CD4-positive, alpha-beta T cell treated with Interleukin-6 for 4 hours (primary cell): ENCODE results near the gene KLRG1.
A peak's percentile ranks its signal among the peaks of the same experiment; 100 is the strongest.

ENCODE experiments used
- DNase-seq: peaks from one replicate; pipeline ENCODE4 v3.0.0-alpha.2; 2020; ENCODE audit warnings: mixed read lengths

Gene KLRG1

DNA sequence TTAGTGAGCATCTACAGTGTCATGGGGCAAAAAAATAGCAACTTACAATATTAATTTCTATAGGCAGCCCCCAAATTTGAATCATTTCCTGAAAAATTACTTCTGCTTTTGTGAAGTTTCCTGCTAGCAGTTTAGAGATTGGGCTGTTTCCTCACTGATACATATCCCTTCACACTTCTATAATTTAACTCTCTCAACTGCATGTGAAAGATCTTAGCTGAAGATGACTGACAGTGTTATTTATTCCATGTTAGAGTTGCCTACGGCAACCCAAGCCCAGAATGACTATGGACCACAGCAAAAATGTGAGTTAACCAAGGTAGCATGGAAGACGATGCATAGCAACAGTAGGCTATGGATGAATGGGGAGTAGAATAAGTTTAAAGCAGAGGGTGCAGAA, at the start of gene KLRG1:
TSS of gene KLRG1 (plus strand) at position 134 of the 400 bp plus-strand sequence. CDS start at position 224, 90 bp downstream.
- DNase-seq, result no peak

DNA sequence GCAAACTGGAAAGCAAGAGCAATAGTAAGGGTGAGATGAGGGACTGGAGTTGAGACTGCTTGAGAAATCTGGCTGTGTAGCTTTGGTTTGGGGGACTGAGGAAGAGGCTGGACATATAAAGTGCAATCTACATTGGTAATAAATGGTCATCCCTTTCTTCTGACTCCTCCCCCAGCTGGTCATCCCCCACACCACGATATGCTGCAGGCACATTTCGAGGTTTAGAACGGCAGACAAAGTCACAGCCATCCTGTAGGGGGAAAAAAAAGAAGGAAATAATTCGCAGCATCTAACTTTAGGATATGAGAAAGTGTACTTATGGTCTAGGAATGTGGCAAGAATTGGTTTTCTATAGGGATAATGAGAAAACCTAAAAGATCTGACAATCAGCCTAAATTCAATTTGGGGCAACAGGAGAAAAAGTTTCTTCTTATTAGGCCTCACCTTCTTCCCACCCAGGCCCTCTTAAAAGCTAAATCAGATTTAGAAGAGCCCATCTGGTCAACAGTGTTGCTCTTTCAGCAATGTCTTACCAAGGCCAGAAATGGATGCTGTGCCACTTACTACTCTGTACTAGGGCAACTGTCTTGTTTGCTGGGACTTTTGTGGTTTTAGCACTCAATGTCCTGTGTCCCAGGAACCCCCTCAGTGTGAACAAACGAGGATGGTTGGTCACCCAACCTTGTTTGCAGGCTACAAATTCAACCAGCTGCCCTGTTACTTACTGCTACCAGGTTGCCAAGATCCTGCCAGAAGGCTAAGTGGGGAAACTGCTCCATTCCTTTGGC, 47.5 kb upstream of the KLRG1 start:
- DNase-seq, result no peak

GRCh38 chr12:8943565-8944186, 45.7 kb upstream of the KLRG1 start:
- DNase-seq, result no peak

DNA sequence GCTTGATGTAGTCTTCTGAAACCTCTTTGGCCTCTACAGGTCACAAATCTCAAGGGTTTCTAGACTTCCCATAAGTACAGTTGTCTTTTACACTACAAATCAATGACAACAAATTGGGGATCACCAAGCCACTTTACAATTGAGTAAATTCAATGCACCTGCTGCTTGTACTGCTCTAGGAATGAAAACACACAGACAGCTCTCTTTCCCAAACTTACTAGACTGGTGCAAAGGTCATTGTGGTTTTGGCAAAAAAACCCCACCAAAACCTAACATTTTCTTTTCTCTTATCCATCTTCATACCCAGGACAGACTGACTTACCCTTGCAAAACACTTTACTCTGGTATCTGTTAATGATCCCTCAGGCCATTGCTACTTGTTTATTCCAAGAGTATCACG, 42.6 kb upstream of the KLRG1 start:
- DNase-seq, result no peak

DNA sequence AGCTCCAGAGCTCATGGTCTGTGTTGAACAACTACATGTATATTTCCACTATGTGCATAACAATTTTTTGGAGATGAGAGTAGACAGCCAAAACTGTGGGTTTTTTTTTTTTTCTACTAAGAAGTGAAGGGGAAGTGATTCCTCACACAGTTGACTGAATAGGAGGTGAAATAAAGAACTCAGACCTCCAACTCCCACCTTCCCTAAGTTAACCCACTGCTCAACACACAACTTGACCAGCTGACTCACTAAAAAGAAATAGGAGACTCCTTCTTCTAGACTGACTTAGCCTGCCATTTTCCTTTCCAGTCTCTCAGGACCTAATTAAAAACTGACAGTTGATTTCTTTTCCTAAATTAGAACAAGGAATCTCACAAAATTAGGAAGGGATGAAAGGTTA, 41.6 kb upstream of the KLRG1 start:
- no peak for DNase-seq

DNA sequence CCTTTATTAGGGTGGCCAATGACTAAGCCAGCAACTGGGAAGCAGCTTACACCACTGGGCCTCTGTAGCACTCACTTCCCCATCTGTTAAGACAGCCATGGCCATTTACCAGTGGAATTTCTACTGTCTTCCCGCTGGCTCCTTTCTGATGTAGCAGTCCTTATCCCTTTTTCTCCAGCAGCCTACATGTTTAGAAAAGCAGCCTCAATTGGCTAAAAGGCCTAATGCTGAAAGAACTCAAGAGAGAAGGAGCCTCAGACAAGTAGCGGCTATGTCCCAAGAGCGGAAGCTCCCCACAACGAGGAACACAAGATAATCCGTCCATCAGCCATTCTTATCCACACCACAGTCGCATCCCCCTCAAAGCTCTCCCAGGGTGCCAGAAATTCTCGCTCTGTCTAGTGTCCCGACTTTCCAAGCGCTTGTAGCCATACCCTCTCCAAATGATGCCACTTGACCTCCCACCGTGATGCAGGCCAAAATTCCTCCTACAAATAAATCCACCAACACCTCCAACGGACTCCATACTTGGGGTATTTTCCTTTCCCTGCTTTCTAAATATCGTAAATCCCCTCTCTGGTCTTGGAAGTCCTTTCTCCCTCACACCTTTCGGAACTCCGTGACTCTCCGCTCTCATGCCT, 40.5 kb upstream of the KLRG1 start:
- no peak for DNase-seq

- DNase-seq, result peak; percentile 92
Observed at GRCh38 chr12:8949342-8950220, 39.8 kb upstream of the KLRG1 start, which contains the start of gene M6PR. TSS of gene M6PR (minus strand) at chr12:8949645. CDS start at chr12:8946404, 3,241 bp downstream.

DNA sequence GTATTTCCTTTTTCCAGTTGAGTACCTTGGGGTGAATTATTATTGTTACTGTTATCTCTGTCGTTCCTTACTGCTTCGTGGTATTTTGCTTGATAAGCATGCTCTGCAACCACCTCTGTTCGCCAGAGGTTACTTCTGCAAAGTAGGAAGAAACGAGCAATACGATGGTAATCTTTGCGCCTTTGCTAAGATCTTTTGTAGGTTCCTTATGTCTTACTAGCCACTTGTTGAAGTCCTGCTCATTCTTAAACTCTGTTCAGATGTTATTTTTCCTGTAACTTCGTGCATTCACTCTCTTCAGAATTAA, 39.2 kb upstream of the KLRG1 start:
- DNase-seq, result no peak

DNA sequence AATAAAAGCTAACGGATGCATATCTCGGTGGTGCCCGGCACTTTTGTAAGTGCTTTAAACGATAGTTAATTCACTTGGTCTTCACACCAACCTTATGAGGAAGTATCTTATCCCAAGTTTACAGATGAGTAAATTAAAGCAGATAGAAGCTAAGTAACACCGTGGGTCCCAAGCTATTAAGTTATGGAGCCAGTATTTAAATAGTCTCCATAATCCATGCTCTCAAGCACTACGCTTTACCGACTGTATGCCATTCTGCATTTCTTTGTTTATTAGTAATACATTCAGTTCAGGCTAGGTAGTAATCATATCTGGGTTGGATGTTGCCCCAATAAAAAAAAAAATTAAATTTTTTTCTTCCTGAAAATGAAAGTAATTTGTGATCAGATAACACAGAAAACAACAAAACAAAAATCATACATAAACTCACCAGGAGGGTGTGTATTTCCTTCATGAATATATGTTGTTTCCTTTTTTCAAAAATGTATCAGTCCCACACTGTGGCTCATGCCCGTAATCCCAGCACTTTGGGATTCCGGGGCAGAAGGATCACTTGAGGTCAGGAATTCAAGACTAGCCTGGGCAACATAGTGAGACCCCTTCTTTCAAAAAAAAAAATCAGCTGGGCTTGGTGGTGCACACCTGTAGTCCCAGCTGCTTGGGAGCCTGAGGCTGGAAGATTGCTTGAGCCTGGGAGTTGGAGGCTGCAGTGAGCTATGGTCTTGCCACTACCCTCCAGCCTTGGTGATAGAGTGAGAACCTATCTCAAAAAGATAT, 38.5 kb upstream of the KLRG1 start:
- peak; percentile 21 for DNase-seq

GRCh38 chr12:8951744-8952143, 37.6 kb upstream of the KLRG1 start:
- peak; percentile 37 for DNase-seq

GRCh38 chr12:8953773-8954402, 35.5 kb upstream of the KLRG1 start:
- DNase-seq, result peak; percentile 59

DNA sequence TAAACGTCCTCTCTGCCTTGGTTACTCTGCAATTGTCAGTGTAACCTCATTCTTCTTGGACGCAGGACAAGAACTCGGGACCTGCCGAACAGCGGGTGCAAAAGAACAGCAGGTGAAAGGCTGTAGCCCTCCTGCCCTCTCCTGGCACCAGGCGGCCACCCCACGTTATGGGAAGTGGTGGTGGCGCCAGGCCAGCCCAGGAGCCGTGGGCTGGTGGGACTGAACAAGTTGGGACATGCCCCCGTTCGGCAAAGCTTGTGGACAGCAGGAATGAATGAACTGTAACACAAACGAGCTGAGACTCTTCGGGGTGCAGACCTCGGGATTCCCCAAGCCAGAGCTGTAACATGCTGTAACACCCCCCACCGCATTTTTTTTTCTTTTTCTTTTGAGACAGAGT, 33.3 kb upstream of the KLRG1 start:
- DNase-seq, result no peak

GRCh38 chr12:8956772-8957171, 32.6 kb upstream of the KLRG1 start:
- no peak for DNase-seq

- DNase-seq, result no peak
Observed at GRCh38 chr12:8957561-8957960, 31.8 kb upstream of the KLRG1 start.

- DNase-seq, result no peak
Observed at GRCh38 chr12:8958066-8958465, 31.3 kb upstream of the KLRG1 start.

GRCh38 chr12:8960176-8960575, 29.2 kb upstream of the KLRG1 start:
- peak; percentile 15 for DNase-seq

DNA sequence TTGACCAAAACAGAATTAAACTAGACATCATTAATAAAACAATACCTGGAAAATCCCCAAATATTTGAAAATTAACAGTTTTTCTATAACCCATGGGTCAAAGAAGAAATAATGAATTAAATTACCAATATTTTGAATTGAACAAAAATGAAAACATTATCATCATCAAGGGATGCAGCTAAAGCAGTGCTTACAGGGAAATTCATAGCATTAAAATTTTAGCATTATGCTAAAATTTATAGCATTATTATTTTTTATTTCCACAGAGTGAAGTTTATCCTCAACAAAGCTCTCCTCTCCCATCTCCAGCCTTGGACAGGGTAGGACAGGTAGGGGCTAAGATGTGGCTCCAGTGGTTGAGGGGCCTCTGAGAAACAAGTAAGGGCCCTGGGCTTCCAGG, 20.6 kb upstream of the KLRG1 start:
- DNase-seq, result no peak

DNA sequence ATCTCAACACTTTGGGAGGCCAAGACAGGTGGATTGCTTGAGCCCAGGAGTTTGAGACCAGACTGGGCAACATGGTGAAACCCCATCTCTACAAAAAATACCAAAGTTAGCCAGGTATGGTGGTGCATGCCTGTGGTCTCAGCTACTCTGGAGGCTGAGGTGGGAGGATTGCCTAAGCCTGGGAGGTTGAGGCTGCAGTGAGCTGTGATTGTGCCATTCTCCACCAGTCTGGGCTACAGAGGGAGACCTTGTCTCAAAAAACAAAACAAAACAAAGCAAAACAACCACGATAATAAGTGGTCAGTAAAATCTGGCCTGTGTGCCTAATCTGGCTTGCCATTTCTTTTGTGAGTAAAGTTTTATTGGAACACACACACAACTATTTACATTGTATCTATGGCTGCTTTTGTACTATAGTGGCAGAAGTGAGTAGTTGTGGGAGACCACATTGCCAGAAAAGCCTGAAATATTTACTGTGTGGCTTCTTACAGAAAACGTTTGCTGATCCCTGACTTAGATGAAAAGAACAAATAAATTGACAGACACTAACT, 19.4 kb upstream of the KLRG1 start:
- DNase-seq, result no peak

GRCh38 chr12:8970432-8970831, 18.9 kb upstream of the KLRG1 start:
- no peak for DNase-seq

DNA sequence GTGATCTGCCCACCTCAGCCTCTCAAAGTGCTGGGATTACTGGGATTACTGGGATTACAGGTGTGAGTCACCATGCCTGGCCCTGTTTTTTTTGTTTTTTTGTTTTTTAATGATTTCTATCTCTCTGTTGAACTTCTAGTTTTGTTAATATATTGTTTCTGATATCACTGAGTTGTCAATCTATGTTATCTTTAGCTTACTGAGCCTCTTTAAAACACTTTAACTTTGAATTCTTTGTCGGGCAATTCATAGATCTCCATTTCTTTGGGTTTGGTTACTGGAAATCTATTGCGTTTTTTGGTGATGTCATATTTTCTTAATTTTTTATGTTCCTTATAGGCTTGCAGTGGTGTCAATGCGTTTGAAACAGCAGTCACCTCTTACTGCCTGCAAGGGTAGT, 9.2 kb upstream of the KLRG1 start:
- DNase-seq, result no peak

- DNase-seq, result no peak
Observed at GRCh38 chr12:8985213-8985754, 4.1 kb upstream of the KLRG1 start.
